HepG2 (cell line): Measurements from ENCODE around the gene ZNF189. TPM values are rescaled to one million over a fixed set of nuclear protein-coding genes. Genes with fewer than 3 reads are reported as not detected.
A peak's percentile ranks its signal among the peaks of the same experiment; 100 is the strongest.

Experiments used
- AHR ChIP-seq: IDR thresholded peaks from 2 replicates; pipeline ENCODE4 v1.6.1; 2018; ENCODE audit warnings: missing genetic modification reagents, missing compliant biosample characterization
- GATA4 ChIP-seq: sonication (generic); IDR thresholded peaks from 2 replicates; pipeline ENCODE4 v1.6.1; 2016; ENCODE audit warnings: antibody characterized with exemption, low read depth, borderline replicate concordance
- NCOA1 ChIP-seq: sonication (generic); formaldehyde crosslinking; IDR thresholded peaks from 2 replicates; pipeline ENCODE4 v1.9.0; 2021; ENCODE audit warnings: missing genetic modification reagents
- NPAS2 ChIP-seq: sonication (generic); formaldehyde crosslinking; IDR thresholded peaks from 2 replicates; pipeline ENCODE4 v1.8.0; 2022; ENCODE audit warnings: mild to moderate bottlenecking, missing genetic modification reagents, borderline replicate concordance
- NR2F2 ChIP-seq: IDR thresholded peaks from 2 replicates; pipeline ENCODE4 v1.6.1; 2012; ENCODE audit warnings: low read depth, inconsistent platforms, borderline replicate concordance
- SKI ChIP-seq: fragments of 450-650 bp; IDR thresholded peaks from one replicate; pipeline ENCODE4 v1.6.1; 2018; ENCODE audit warnings: mild to moderate bottlenecking; ENCODE audit not compliant: partially characterized antibody
- SPEN ChIP-seq: sonication (generic); formaldehyde crosslinking; IDR thresholded peaks from 2 replicates; pipeline ENCODE4 v1.5.1; 2020; ENCODE audit warnings: low read depth, mild to moderate bottlenecking, missing genetic modification reagents
- SSRP1 ChIP-seq: IDR thresholded peaks from 2 replicates; pipeline ENCODE4 v1.6.1; 2016; ENCODE audit warnings: control low read depth
- TBX2 ChIP-seq: sonication (generic); formaldehyde crosslinking; IDR thresholded peaks from 2 replicates; pipeline ENCODE4 v1.5.0; 2020; ENCODE audit warnings: missing genetic modification reagents, mild to moderate bottlenecking, borderline replicate concordance
- YEATS4 ChIP-seq: sonication (generic); formaldehyde crosslinking; IDR thresholded peaks from 2 replicates; pipeline ENCODE4 v1.4.0; 2020; ENCODE audit warnings: missing genetic modification reagents, borderline replicate concordance
- ZBTB7A ChIP-seq: sonication (generic); formaldehyde crosslinking; IDR thresholded peaks from 2 replicates; pipeline ENCODE4 v1.8.0; 2022; ENCODE audit warnings: mild to moderate bottlenecking, missing genetic modification reagents
- ZNF138 ChIP-seq: sonication (generic); formaldehyde crosslinking; IDR thresholded peaks from 2 replicates; pipeline ENCODE4 v1.5.0; 2020; ENCODE audit warnings: mild to moderate bottlenecking, low read depth, missing genetic modification reagents
- ZNF225 ChIP-seq: sonication (generic); formaldehyde crosslinking; IDR thresholded peaks from 2 replicates; pipeline ENCODE4 v1.4.0; 2020; ENCODE audit warnings: mild to moderate bottlenecking, missing genetic modification reagents
- ZNF33A ChIP-seq: sonication (generic); formaldehyde crosslinking; IDR thresholded peaks from 2 replicates; pipeline ENCODE4 v1.5.1; 2020; ENCODE audit warnings: missing genetic modification reagents, mild to moderate bottlenecking, moderate library complexity, borderline replicate concordance
- ZNF34 ChIP-seq: sonication (generic); formaldehyde crosslinking; IDR thresholded peaks from 2 replicates; pipeline ENCODE4 v1.4.0; 2020; ENCODE audit warnings: mild to moderate bottlenecking, missing genetic modification reagents, borderline replicate concordance
- ZNF382 ChIP-seq: sonication (generic); formaldehyde crosslinking; IDR thresholded peaks from 2 replicates; pipeline ENCODE4 v1.5.0; 2020; ENCODE audit warnings: missing genetic modification reagents, mild to moderate bottlenecking, borderline replicate concordance
- ZNF432 ChIP-seq: sonication (generic); formaldehyde crosslinking; IDR thresholded peaks from 2 replicates; pipeline ENCODE4 v1.5.0; 2020; ENCODE audit warnings: missing genetic modification reagents, mild to moderate bottlenecking, borderline replicate concordance
- ZNF496 ChIP-seq: sonication (generic); formaldehyde crosslinking; IDR thresholded peaks from 2 replicates; pipeline ENCODE4 v1.8.1; 2023; ENCODE audit warnings: mild to moderate bottlenecking, moderate library complexity, missing genetic modification reagents; ENCODE audit not compliant: insufficient replicate concordance
- ZNF678 ChIP-seq: sonication (generic); formaldehyde crosslinking; IDR thresholded peaks from 2 replicates; pipeline ENCODE4 v1.4.0; 2020; ENCODE audit warnings: mild to moderate bottlenecking, missing genetic modification reagents
- polyA plus RNA-seq, 8 experiments: library from polyadenylated mRNA; depleted of rRNA in 3 of 8; stranded (reverse) in 7 of 8; unstranded in 1 of 8; fragments of >200 nt; fragmentation: Illumina TruSeq in 4 of 8; extraction: Trizol in 4 of 8; gene quantifications; 2 replicates each; pipeline versions ENCODE4 v1.2.1 to v1.2.3, GENCODE V29; 2011 to 2016; ENCODE audit warnings: low read depth in 4 of 8, missing spikeins in 1 of 8, mixed read lengths in 1 of 8; ENCODE audit not compliant: insufficient read depth in 1 of 8
- total RNA-seq, 5 experiments: library from RNA; depleted of rRNA; stranded (reverse); fragments of >200 nt; fragmentation: Illumina TruSeq; extraction: Trizol; gene quantifications; 2 replicates each; pipeline ENCODE4 v1.2.3, GENCODE V29; 2016; ENCODE audit warnings: low read depth in 1 of 5
- TF ChIP-seq, protein P1 (sequence below): sonication (generic); formaldehyde crosslinking; IDR thresholded peaks from 2 replicates; pipeline ENCODE4 v1.4.0; 2020; ENCODE audit warnings: missing genetic modification reagents
- TF ChIP-seq, protein P2 (sequence below): sonication (generic); formaldehyde crosslinking; conservative IDR thresholded peaks from 2 replicates; pipeline ENCODE4 v1.4.0; 2020; ENCODE audit warnings: mild to moderate bottlenecking, missing genetic modification reagents, moderate library complexity
- TF ChIP-seq, protein P3 (sequence below), 2 experiments: fragments of 450-650 bp in 1 of 2; sonication (generic) in 1 of 2; formaldehyde crosslinking; IDR thresholded peaks; 2 replicates each; pipeline versions ENCODE4 v1.5.0 to v1.8.0; 2020 to 2022; ENCODE audit warnings: mild to moderate bottlenecking in 1 of 2, missing genetic modification reagents in 1 of 2

The ZNF189 gene
- total and polyA plus RNA-seq, 2 of the 13 experiments (the other 11 are each of a cell fraction or from before 2014, with no cell fraction given), result 8.4 to 50.0 TPM

DNA sequence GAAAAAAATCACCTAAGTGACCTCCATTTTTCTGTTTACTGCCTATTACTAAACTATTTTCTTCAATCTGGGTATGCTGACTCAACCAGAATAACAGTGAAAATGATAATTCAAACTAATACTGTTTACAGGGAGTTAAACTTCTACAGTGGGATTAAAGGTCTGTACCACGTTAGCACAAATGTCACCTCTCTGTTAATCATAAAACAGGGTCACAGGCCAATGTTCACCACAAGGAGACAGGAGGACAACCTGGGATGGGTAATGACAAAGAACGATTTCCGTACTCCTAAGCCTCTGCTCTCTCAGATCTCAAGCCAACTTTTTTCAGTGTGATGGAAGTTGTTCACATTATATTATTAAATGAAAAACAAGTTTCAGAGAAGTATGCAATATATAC, 34.6 kb downstream of the ZNF189 start (continued):
- TF ChIP-seq, protein P1, sequence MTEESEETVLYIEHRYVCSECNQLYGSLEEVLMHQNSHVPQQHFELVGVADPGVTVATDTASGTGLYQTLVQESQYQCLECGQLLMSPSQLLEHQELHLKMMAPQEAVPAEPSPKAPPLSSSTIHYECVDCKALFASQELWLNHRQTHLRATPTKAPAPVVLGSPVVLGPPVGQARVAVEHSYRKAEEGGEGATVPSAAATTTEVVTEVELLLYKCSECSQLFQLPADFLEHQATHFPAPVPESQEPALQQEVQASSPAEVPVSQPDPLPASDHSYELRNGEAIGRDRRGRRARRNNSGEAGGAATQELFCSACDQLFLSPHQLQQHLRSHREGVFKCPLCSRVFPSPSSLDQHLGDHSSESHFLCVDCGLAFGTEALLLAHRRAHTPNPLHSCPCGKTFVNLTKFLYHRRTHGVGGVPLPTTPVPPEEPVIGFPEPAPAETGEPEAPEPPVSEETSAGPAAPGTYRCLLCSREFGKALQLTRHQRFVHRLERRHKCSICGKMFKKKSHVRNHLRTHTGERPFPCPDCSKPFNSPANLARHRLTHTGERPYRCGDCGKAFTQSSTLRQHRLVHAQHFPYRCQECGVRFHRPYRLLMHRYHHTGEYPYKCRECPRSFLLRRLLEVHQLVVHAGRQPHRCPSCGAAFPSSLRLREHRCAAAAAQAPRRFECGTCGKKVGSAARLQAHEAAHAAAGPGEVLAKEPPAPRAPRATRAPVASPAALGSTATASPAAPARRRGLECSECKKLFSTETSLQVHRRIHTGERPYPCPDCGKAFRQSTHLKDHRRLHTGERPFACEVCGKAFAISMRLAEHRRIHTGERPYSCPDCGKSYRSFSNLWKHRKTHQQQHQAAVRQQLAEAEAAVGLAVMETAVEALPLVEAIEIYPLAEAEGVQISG, result 0 out of 2 replicates have a peak, but pooled peaks have one; percentile 36
- TF ChIP-seq ZBTB7A, result no peak
- TF ChIP-seq, protein P2, sequence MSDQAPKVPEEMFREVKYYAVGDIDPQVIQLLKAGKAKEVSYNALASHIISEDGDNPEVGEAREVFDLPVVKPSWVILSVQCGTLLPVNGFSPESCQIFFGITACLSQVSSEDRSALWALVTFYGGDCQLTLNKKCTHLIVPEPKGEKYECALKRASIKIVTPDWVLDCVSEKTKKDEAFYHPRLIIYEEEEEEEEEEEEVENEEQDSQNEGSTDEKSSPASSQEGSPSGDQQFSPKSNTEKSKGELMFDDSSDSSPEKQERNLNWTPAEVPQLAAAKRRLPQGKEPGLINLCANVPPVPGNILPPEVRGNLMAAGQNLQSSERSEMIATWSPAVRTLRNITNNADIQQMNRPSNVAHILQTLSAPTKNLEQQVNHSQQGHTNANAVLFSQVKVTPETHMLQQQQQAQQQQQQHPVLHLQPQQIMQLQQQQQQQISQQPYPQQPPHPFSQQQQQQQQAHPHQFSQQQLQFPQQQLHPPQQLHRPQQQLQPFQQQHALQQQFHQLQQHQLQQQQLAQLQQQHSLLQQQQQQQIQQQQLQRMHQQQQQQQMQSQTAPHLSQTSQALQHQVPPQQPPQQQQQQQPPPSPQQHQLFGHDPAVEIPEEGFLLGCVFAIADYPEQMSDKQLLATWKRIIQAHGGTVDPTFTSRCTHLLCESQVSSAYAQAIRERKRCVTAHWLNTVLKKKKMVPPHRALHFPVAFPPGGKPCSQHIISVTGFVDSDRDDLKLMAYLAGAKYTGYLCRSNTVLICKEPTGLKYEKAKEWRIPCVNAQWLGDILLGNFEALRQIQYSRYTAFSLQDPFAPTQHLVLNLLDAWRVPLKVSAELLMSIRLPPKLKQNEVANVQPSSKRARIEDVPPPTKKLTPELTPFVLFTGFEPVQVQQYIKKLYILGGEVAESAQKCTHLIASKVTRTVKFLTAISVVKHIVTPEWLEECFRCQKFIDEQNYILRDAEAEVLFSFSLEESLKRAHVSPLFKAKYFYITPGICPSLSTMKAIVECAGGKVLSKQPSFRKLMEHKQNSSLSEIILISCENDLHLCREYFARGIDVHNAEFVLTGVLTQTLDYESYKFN (CRISPR knock-in tag), result peak; percentile 99
- TF ChIP-seq ZNF138 (CRISPR knock-in tag), result no peak
- TF ChIP-seq ZNF496 (CRISPR knock-in tag), result no peak
- TF ChIP-seq ZNF34, result no peak
- no peak for TF ChIP-seq ZNF432 (CRISPR knock-in tag)
- peak; percentile 85 for TF ChIP-seq TBX2
- no peak for TF ChIP-seq SSRP1 (CRISPR knock-in tag)
- TF ChIP-seq SKI, result no peak
- TF ChIP-seq AHR (CRISPR knock-in tag), result no peak
- TF ChIP-seq SPEN, result peak; percentile 23; the same call in 1 of the 2 replicates
- no peak for TF ChIP-seq ZNF33A (CRISPR knock-in tag)
- peak; percentile 91 for TF ChIP-seq NR2F2
- TF ChIP-seq ZNF678 (CRISPR knock-in tag), result no peak
- TF ChIP-seq ZNF382, result no peak
- TF ChIP-seq ZNF225, result no peak
- TF ChIP-seq, protein P3, sequence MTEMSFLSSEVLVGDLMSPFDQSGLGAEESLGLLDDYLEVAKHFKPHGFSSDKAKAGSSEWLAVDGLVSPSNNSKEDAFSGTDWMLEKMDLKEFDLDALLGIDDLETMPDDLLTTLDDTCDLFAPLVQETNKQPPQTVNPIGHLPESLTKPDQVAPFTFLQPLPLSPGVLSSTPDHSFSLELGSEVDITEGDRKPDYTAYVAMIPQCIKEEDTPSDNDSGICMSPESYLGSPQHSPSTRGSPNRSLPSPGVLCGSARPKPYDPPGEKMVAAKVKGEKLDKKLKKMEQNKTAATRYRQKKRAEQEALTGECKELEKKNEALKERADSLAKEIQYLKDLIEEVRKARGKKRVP (CRISPR knock-in tag; IDR thresholded peaks at IDR 0.05), result peak in 1 of 2 experiments; percentile 70; a peak in 2 of 4 replicates
- TF ChIP-seq YEATS4 (CRISPR knock-in tag), result peak; percentile 74; the same call in 1 of the 2 replicates
- TF ChIP-seq GATA4, result peak; percentile 72; the same call in 1 of the 2 replicates
- TF ChIP-seq NPAS2 (CRISPR knock-in tag), result no peak
- TF ChIP-seq NCOA1, result no peak
